Measurements from ENCODE around the gene KDM4C.

Gene KDM4C

GRCh38 chr9:6904371-6904770 lies 146.6 kb downstream of the KDM4C start:
- DNase-seq (ENCODE audit: low read depth), result no peak

- no peak for DNase-seq (ENCODE audit: low read depth)
These were observed 148.1 kb downstream of the KDM4C start for GRCh38 chr9:6905850-6906375.

- DNase-seq (ENCODE audit: low read depth), result peak; percentile 37
These were observed 150.1 kb downstream of the KDM4C start for GRCh38 chr9:6907772-6908381.

DNA sequence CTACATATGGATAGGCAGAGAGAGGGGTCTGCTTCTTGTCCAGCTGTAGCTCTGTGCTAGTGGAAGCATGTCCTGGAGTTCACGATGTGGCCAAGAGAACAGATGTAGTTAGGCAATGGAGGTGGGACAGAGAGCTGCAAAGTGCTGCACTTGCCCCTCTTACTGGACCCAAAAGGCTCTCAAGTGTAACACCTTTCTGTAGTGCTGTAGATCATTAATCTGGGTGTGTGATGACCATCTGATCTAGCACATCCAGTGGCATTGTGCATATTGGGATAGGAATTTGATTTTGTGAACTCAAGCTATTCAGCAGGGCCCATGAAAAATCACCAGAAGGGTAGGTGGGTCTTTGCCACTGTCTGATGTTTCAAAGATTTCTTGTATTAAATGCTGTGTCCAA lies 151.4 kb downstream of the KDM4C start:
- DNase-seq (ENCODE audit: low read depth), result no peak

- peak; percentile 31 for DNase-seq (ENCODE audit: low read depth)
These were observed 152.3 kb downstream of the KDM4C start for GRCh38 chr9:6910032-6910431.

- no peak for DNase-seq (ENCODE audit: low read depth)
These were observed 152.7 kb downstream of the KDM4C start for GRCh38 chr9:6910497-6910896.

DNA sequence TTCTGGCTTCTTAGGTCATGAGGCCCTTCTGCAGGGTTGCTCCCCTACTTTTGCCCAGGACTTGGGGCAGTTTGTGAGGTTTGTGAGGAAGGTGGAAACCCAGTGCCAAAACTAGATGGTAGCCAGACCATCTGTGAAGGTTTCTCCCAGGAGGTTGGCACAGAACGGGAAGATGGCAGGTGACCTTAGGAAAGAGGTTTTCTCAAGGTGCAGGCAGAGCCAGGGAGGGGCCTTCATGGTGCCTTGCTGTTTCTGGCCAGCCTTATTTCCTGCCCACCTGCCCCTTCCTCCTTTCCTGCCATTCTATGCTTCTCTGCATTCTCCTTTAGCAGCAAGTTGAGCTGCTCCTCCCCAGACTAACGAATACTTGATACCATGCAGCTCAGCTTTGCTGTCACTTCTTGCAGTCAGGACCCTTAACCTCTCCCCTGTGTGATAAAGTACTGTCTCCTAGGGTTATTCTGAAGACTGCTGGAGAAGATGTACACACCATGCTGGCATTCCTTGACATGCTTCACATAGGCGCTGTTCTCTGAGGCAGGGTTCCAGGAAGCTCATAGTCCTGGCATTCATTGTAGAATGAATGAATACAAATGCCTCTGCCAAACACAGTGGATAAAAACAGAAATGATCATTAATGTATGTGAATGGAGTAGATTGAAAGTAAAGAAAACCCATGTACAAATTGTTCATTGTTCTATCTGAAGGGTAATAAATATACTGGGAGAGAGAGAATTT lies 154.3 kb downstream of the KDM4C start:
- DNase-seq (ENCODE audit: low read depth), result no peak

- no peak for DNase-seq (ENCODE audit: low read depth)
These were observed 157.9 kb downstream of the KDM4C start for GRCh38 chr9:6915635-6916034.

DNA sequence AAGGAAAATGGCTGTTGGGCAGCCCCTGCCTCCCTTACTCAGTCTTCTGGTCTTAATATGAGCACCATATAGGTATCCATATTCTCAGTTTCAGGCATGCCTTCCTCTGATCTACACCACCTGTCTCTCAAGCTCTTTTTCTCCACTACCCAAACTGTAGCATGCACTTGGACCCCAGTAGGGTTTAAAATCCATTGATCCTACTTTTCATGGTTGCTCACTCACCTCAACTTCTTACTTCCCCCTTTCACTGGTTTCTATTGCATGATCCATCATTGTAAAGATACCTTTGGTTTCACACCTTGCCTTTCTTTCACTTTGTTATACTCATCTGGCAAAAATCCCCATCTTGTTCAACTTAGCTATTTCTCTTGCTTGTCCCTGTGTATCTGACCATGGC lies 159.4 kb downstream of the KDM4C start:
- DNase-seq (ENCODE audit: low read depth), result no peak

- peak; percentile 53 for DNase-seq (ENCODE audit: low read depth)
These were observed 162.3 kb downstream of the KDM4C start for GRCh38 chr9:6920041-6920440.

DNA sequence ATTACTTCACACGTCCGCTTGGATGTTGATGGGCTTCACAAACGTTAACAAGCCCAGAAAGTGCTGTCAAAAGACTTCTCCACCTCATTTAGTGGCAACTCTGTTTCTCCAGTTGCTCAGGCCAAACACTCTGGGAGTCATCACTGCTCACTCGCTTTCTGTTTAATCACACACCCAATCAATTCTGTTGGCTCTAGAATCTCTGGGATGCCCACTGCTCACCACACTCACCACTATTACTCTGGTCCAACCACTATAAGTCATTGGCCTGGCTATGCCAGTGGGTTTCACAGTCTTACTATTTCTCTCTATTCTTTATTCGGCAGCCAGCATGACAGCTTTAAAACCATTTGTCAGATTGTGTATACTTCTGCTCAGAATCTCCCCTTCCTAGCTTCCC lies 163.5 kb downstream of the KDM4C start:
- DNase-seq (ENCODE audit: low read depth), result no peak

- DNase-seq (ENCODE audit: low read depth), result no peak
These were observed 164.4 kb downstream of the KDM4C start for GRCh38 chr9:6922124-6922676.

DNA sequence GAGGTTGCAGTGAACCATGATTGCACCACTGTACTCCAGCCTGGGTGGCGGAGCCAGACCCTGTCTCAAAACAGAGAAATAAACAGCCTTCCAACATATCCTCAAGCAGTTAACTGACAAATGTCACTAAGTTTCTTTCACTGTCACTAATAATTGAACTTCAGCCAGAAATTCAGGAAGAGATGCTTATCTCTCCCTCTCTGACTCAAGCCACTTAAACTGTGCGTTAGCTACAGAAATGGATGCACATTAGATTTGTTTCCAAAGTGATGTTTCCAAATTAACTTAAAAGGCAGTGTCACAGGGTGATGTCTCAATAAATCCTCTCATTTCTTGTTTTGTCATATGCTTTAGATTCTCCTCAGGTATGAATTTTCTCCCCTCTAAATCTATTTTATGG lies 164.9 kb downstream of the KDM4C start:
- DNase-seq (ENCODE audit: low read depth), result no peak

- peak; percentile 18 for DNase-seq (ENCODE audit: low read depth)
These were observed 165.3 kb downstream of the KDM4C start for GRCh38 chr9:6923086-6923485.

- no peak for DNase-seq (ENCODE audit: low read depth)
These were observed 166.4 kb downstream of the KDM4C start for GRCh38 chr9:6924149-6924548.

GRCh38 chr9:6924988-6925563 lies 167.3 kb downstream of the KDM4C start:
- no peak for DNase-seq (ENCODE audit: low read depth)

DNA sequence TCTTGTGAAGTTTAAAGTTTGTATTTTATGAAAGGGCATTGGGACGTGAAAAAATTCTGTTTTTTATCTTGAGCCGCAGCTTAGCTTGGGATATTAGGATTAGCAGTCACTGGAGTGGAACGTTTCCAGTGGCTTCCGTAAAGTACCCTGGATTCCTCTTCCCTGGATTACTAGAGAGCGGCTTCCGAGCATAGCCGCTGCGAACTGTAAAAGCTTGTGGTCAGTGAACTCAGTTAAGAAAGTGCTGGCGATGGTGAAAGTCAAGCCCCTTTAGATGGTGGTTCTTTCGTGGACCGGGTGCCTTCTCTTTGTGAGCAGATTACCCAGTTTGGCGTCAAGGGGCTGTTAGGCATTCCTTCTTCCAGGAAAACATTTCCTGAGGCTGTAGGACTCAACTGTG lies 168.1 kb downstream of the KDM4C start:
- DNase-seq (ENCODE audit: low read depth), result peak; percentile 32

GRCh38 chr9:6926436-6926835 lies 168.7 kb downstream of the KDM4C start:
- peak; percentile 12 for DNase-seq (ENCODE audit: low read depth)

GRCh38 chr9:6927838-6928237 lies 170.1 kb downstream of the KDM4C start:
- no peak for DNase-seq (ENCODE audit: low read depth)

DNA sequence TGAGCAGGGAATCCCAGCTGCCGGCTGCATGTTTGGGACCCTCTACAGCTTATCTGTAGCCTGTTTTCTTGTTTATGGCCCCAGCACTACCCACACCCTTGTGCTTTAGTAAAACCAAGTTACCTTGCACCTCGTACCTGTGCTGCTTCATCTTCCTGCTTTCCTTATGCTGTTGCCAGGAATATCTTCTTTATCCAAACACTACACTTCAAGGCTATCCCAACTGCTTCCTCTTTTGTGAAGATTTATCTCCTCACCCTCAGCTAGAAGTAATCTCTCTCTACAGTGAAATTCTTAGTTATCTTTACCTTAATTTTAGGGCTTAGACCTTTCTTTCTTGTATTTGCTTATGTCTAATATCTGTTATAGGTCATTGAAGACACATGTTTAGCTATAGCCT lies 171.1 kb downstream of the KDM4C start:
- DNase-seq (ENCODE audit: low read depth), result no peak

- peak; percentile 15 for DNase-seq (ENCODE audit: low read depth)
These were observed 171.9 kb downstream of the KDM4C start for GRCh38 chr9:6929441-6930215.

DNA sequence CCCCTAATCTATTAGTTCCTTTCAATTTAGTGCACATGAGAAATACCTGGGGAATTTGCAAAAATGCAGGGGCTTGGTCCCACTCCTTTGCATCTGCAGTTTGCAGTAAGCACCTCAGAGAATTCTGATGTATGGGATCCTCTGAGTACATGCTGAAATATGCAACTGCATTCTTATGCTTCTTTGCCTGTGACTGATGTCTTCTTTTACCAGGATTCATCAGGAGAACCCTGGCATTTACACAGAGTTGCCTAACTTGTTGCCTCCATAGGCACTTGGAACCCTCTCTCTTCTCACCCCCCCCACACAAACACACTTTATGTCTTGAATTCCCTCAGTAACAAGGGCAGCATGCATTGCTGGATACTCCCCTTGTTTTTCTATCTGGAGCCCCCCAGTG lies 173.1 kb downstream of the KDM4C start:
- DNase-seq (ENCODE audit: low read depth), result peak; percentile 87

All from iris pigment epithelial cell (primary cell).